C1 segment of cervical spinal cord (tissue), 14 donors: Measurements from ENCODE around the gene INHBC.
"Not testable (repeated sequence)": the region's sequence is repeated elsewhere in the genome, so short reads cannot be mapped to it uniquely, and the experiment has no call there.

Experiments used
- DNase-seq, 14 donors: peaks; one replicate each; lab custom pipeline; 2025; lab: John Stamatoyannopoulos, UW

Gene INHBC

DNA sequence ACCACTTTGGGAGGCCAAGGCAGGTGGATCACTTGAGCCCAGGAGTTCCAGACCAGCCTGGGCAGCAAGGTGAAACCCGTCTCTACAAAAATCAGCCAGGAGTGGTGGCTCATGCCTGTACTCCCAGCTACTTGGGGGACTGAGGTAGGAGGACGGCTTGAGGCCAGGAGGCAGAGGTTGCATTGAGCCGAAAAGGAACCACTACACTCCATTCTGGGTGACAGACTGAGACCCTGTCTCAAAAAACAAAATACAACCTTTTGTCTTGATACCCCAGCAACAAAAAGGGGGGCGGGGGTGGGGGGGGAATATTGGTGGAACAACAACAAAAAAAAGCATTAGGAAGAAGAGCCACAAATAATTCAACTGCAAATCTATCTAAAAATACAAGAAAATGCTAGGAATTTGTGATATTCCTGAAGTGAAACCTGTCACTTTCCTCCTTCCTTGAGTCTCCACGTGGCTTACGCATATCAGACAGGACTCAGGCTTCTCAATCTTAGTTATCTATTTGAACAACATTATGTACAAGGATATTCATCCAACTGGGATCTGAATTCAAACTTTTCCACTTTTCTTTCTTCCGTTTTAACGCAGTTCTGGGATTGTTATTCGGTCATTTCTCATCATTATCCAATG lies 5.0 kb upstream of the INHBC start:
- DNase-seq = no peak

- DNase-seq = peak in 9 of 14 donors; percentile 21 to 72 (median 50)
Measured at GRCh38 chr12:57430112-57430930, 4.3 kb upstream of the INHBC start.

- DNase-seq = peak; percentile 54 to 94 (median 88)
Measured at GRCh38 chr12:57430931-57431566, 3.5 kb upstream of the INHBC start, which contains the start of gene R3HDM2. Gene R3HDM2 (minus strand): TSS chr12:57431043. CDS start chr12:57310428, 120,615 bp downstream.

GRCh38 chr12:57431654-57432188 lies 2.9 kb upstream of the INHBC start:
- DNase-seq = no peak

DNA sequence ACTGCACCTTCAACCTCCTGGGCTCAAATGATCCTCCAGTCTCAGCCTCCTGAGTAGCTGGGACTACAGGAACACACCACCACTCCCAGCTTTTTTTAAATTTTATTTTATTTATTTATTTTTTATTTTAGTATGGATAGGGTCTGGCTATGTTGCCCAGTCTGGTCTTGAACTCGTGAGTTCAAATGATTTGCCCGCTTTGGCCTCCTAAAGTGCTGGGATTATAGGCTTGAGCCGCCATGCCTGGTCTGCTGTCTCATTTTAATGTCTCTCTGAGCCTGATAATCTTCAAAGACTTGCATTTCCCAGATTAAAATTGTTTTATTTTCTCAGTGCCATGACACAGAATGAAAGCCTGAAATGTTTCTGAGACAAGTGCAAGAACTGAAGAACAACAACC lies 1.2 kb upstream of the INHBC start:
- no peak for DNase-seq

DNA sequence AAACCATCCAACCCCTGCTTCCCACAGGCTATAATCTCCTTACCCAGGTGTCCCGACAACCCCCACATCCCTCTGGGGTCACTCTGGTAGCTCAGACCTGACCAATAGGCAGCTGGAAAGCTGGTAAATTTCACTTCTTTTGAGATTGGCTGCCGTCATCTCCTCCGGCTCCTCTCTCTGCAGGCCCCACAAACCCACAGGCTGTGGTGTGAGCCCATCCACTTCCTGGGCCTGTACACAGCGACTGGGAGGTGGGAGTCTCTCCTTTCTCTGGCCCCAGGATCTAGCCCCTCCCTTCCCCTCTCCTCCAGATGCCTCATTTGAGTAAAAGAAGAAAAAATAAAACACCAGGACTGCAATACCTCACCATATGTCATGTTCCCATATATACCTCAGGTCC lies 709 bp downstream of the INHBC start:
- DNase-seq = no peak

- DNase-seq = no peak
Measured at GRCh38 chr12:57438400-57438799, 3.8 kb downstream of the INHBC start.

DNA sequence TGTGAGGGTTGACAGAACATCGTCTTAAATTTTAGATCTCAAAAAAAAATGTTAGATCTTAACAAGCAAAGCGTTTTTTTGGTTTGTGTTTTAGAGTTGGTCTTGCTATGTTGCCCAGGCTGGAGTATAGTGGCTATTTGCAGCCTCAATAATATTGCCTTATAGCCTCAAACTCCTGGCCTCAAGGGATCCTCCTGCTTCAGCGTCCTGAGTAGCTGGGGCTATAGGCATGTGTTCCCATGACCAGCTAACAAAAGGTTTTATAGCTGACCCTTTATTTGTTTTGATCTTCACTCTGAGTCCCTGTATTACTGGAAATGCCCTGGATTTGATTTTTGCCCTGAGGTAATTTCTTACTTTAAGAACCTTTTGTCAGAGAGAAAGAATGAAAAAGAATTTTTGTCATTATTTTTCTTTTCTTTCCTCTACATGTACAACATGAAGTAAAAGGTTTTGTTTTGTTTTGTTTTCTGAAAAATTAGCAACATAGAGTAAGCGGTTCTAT lies 5.2 kb downstream of the INHBC start:
- DNase-seq = no peak

- not testable (repeated sequence) for DNase-seq
Measured at GRCh38 chr12:57441393-57441792, 6.8 kb downstream of the INHBC start.

DNA sequence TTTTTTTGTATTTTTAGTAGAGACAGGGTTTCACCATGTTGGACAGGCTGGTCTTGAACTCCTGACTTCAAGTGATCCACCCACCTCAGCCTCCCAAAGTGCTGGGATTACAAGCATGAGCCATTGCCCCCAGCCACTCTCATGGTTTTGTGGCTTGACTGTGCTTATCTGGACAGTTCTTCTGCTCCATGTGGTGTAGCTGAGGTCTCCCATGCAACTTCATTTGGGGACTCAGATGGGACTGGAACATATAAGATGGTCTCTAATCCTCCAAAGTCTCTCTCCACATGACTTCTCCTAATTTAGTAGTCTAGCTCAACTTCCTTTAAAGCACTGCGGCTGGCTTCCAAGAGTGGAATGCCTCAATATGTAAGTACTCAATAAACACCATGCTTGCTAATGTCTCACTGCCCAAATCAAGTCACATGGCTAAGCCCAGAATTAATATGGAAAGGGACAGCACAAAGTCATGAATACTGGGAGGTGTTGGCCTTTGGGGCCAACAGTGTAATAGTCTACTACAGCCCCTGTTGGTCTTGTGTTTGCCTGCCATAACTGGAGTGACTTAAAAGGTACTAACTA lies 7.4 kb downstream of the INHBC start:
- DNase-seq = no peak

DNA sequence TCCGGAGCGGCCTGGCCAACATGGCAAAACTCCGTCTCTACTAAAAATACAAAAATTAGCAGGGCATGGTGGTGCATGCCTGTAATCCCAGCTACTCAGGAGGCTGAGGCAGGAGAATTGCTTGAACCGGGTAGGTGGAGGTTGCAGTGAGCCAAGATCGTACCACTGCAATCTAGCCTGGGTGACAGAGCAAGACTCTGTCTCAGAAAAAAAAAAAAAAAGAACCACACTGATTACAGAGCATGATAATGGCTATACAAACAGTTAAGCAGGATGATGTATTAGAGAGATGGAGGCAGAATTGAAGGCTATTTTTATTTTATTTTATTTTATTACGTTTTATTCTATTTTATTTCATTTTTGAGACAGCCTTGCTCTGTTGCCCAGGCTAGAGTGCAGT lies 9.8 kb downstream of the INHBC start:
- DNase-seq = not testable (repeated sequence)

GRCh38 chr12:57444744-57445143 lies 10.2 kb downstream of the INHBC start:
- no peak for DNase-seq

DNA sequence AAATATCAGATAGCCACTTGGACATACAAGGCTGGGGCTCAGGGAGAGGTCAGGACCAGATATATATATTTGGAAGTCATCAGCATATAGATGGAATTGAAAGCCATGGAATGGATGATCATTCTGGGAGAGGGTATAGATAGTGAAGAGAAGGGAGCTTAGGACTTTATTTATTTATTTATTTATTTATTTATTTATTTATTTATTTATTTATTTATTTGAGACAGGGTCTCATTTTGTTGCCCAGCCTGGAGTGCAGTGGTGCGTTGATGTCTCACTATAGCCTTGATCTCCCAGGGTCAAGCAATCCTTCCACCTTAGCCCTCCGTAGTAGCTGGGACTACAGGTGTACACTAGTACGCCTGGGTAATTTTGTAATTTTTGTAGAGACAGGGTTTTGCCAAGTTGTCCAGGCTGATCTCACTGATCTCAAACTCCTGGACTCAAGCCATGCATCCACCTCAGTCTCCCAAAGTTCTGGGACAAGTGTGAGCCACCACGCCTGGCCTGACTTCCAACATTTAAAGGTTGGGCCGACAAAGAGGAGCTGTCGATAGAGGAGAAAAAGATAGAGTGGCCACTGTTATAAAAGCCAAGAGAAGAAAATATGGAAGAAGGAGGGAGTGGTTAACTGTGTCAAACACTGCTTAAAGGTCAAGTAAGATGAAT lies 11.8 kb downstream of the INHBC start:
- DNase-seq = no peak

DNA sequence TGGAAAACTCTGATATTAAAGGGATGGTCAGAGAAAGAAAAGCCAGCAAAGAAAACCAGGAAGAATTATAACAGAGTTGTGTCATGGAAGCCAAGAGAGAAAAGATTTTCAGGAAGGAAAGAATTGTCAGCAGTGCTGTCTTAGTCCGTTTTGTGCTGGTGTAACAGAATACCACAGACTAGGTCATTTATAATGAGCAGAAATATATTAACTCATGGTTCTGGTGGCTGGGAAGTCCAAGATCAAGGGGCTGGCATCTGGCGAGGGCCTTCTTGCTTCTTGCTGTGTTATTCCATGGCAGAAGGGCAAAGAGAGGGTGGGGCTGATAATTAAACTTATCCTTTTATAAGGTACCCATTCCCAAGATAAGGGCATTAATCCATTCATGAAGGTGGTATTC lies 14.1 kb downstream of the INHBC start:
- DNase-seq = no peak

GRCh38 chr12:57449375-57449774 lies 14.8 kb downstream of the INHBC start:
- no peak for DNase-seq

- no peak for DNase-seq
Measured at GRCh38 chr12:57450057-57450456, 15.5 kb downstream of the INHBC start.

- DNase-seq = no peak
Measured at GRCh38 chr12:57451233-57451778, 16.7 kb downstream of the INHBC start.

DNA sequence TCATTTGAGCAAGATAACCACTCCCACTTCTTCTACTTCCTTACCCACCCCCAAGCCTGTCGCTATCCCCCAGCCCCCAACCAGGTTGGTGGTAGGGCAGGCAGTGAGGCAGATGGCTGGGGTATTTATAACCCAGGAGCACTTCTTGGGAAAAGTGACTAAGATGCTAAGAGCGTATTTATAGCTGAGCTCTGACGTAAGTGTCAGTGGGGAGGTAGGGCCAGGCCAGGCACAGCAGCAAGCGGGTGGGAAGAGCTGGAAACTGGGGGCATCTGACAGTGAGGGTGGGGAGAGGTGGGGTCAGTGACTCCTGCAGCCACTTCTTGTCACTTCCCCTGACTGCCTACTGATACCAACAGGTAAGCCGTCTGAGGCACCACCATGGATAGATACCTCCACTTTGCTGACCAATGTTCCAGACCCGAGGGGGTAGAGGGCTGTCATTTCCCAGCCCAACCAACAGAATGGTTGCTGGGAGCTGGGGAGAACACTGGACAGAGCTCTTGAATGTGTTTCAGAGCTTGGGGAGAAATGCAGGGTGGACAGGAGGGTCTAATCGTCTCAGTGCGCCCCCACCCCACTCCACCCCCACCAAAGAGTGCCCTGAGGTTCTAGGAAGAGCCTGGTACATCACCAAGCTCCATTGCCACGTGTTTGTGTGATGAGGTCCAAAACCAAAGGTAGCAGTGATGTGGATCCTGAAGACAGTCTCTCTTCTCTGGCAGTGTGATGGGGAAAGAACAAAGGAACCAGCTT lies 17.8 kb downstream of the INHBC start:
- DNase-seq = peak in 1 of 14 donors; percentile 29

- peak in 10 of 14 donors; percentile 14 to 70 (median 36) for DNase-seq
Measured at GRCh38 chr12:57452937-57453509, 18.4 kb downstream of the INHBC start.

GRCh38 chr12:57454213-57454565 lies 19.6 kb downstream of the INHBC start:
- no peak for DNase-seq
